Astrocyte (in vitro differentiated cells and primary cell): Measurements from ENCODE around the gene MCF2L2. TPM values are rescaled to one million over a fixed set of nuclear protein-coding genes. Genes with fewer than 3 reads are reported as not detected.

ENCODE experiments used
- DNase-seq: peaks from one replicate; pipeline ENCODE4 v3.0.0-alpha.2; 2010; ENCODE audit warnings: low read depth
- FAIRE-seq: peaks from 2 replicates; lab custom pipeline; 2011; peaks lifted over from hg19 to GRCh38; lab: Jason Lieb, UNC
- H2AFZ ChIP-seq: 2 replicates; pipeline ENCODE4 v1.6.0; 2012; ENCODE audit warnings: low read depth, low read length, inconsistent platforms
- H3K27ac ChIP-seq: 2 replicates; pipeline ENCODE4 v1.5.1; 2011; ENCODE audit warnings: low read depth, low read length, inconsistent platforms
- H3K27me3 ChIP-seq: 2 replicates; pipeline ENCODE4 v1.6.0; 2011; ENCODE audit warnings: low read length, inconsistent platforms; ENCODE audit not compliant: insufficient read depth
- H3K36me3 ChIP-seq: 2 replicates; pipeline ENCODE4 v1.5.1; 2011; ENCODE audit warnings: low read length, inconsistent platforms; ENCODE audit not compliant: insufficient read depth
- H3K4me1 ChIP-seq: 2 replicates; pipeline ENCODE4 v1.5.1; 2011; ENCODE audit warnings: low read length, inconsistent platforms; ENCODE audit not compliant: insufficient read depth
- H3K4me2 ChIP-seq: 2 replicates; pipeline ENCODE4 v1.6.0; 2012; ENCODE audit warnings: low read length, inconsistent platforms
- H3K4me3 ChIP-seq: 2 replicates; pipeline ENCODE4 v1.5.1; 2011; ENCODE audit warnings: low read depth, mild to moderate bottlenecking, low read length, inconsistent platforms; ENCODE audit not compliant: insufficient read depth
- H3K79me2 ChIP-seq: 2 replicates; pipeline ENCODE4 v1.6.0; 2012; ENCODE audit warnings: mild to moderate bottlenecking, low read length, inconsistent platforms; ENCODE audit not compliant: insufficient read depth
- H3K9ac ChIP-seq: 2 replicates; pipeline ENCODE4 v1.6.0; 2012; ENCODE audit warnings: mild to moderate bottlenecking, low read length, inconsistent platforms
- H3K9me3 ChIP-seq: 2 replicates; pipeline ENCODE4 v1.5.1; 2012; ENCODE audit warnings: low read depth, mild to moderate bottlenecking, low read length, inconsistent platforms; ENCODE audit not compliant: insufficient read depth
- H4K20me1 ChIP-seq: 2 replicates; pipeline ENCODE4 v1.6.0; 2012; ENCODE audit warnings: low read length, inconsistent platforms; ENCODE audit not compliant: insufficient read depth
- H3K27ac Mint-ChIP-seq: one replicate; pipeline ENCODE4 v1.8.0; 2021; ENCODE audit warnings: mild to moderate bottlenecking, mixed read lengths; ENCODE audit not compliant: unreplicated experiment
- H3K27me3 Mint-ChIP-seq: one replicate; pipeline ENCODE4 v1.8.0; 2021; ENCODE audit warnings: low read depth, mixed read lengths; ENCODE audit not compliant: unreplicated experiment
- H3K36me3 Mint-ChIP-seq: one replicate; pipeline ENCODE4 v1.8.0; 2021; ENCODE audit warnings: low read depth, mixed read lengths; ENCODE audit not compliant: unreplicated experiment
- H3K4me1 Mint-ChIP-seq: one replicate; pipeline ENCODE4 v1.8.0; 2021; ENCODE audit warnings: low read depth, mixed read lengths; ENCODE audit not compliant: unreplicated experiment
- H3K4me3 Mint-ChIP-seq: one replicate; pipeline ENCODE4 v1.8.0; 2021; ENCODE audit warnings: mild to moderate bottlenecking, moderate library complexity, mixed read lengths; ENCODE audit not compliant: unreplicated experiment
- H3K9me3 Mint-ChIP-seq: one replicate; pipeline ENCODE4 v1.8.0; 2021; ENCODE audit warnings: mild to moderate bottlenecking, mixed read lengths; ENCODE audit not compliant: unreplicated experiment
- CTCF ChIP-seq: IDR thresholded peaks from 2 replicates; pipeline ENCODE4 v1.5.1; 2011; ENCODE audit warnings: low read depth, mild to moderate bottlenecking, inconsistent platforms, low read length, moderate library complexity; ENCODE audit not compliant: insufficient read depth
- EZH2 ChIP-seq: IDR thresholded peaks from 2 replicates; pipeline ENCODE4 v1.6.1; 2012; ENCODE audit warnings: mild to moderate bottlenecking, low read length, inconsistent platforms; ENCODE audit not compliant: insufficient read depth
- total RNA-seq: library from RNA; stranded (reverse); gene quantifications from 2 replicates; pipeline ENCODE4 v1.2.1, GENCODE V29; 2021

The MCF2L2 gene
- total RNA-seq, 1 donor from 2014 or later = 0.89 TPM

GRCh38 chr3:183409219-183409618 is 19.2 kb downstream of the MCF2L2 start:
- Histone ChIP-seq H3K79me2 (no peaks in the 10 kb centered on the region), H3K36me3 (no peaks in the 10 kb centered on the region), H3K4me3 (no peak overlapping the region), H3K27ac (no peak overlapping the region), H3K4me2 (no peak overlapping the region), H4K20me1 (no peaks in the 10 kb centered on the region), H3K27me3 (peaks cover 12% of the 10 kb centered on the region), H3K9me3 (no peaks in the 10 kb centered on the region), H3K4me1 (no peaks in the 10 kb centered on the region), H2AFZ (no peak overlapping the region), H3K9ac (no peak overlapping the region)
- H3K9me3 Mint-ChIP-seq = no peaks in the 10 kb centered on the region
- no peaks in the 10 kb centered on the region for H3K36me3 Mint-ChIP-seq
- H3K4me1 Mint-ChIP-seq = no peaks in the 10 kb centered on the region
- DNase-seq (no peak), FAIRE-seq (no peak)
- no peak overlapping the region for H3K4me3 Mint-ChIP-seq
- H3K27me3 Mint-ChIP-seq = peaks cover 3% of the 10 kb centered on the region
- TF ChIP-seq CTCF (no peak), EZH2 (no peak)
- no peak overlapping the region for H3K27ac Mint-ChIP-seq

- no peaks in the 10 kb centered on the region for H3K9me3 Mint-ChIP-seq
Observed at GRCh38 chr3:183401678-183402077, 26.7 kb downstream of the MCF2L2 start.

More at GRCh38 chr3:183401678-183402077, 26.7 kb downstream of the MCF2L2 start:
- Histone ChIP-seq H3K27ac (no peak overlapping the region), H3K4me3 (no peak overlapping the region), H3K4me2 (no peak overlapping the region), H3K36me3 (no peaks in the 10 kb centered on the region), H4K20me1 (no peaks in the 10 kb centered on the region), H3K9ac (no peak overlapping the region), H3K4me1 (no peaks in the 10 kb centered on the region), H3K79me2 (no peaks in the 10 kb centered on the region), H3K27me3 (peaks cover 6% of the 10 kb centered on the region), H2AFZ (no peak overlapping the region), H3K9me3 (no peaks in the 10 kb centered on the region)
- no peak overlapping the region for H3K4me3 Mint-ChIP-seq
- H3K36me3 Mint-ChIP-seq = no peaks in the 10 kb centered on the region
- no peak overlapping the region for H3K27ac Mint-ChIP-seq
- no peaks in the 10 kb centered on the region for H3K27me3 Mint-ChIP-seq
- peaks cover under 1% of the 10 kb centered on the region for H3K4me1 Mint-ChIP-seq
- TF ChIP-seq EZH2 (no peak), CTCF (no peak)
- DNase-seq = no peak
- FAIRE-seq = no peak
